HL-60 (cell line): ENCODE results near the gene ZNF555.

Experiments used
- POLR2AphosphoS5 ChIP-seq: IDR thresholded peaks from 2 replicates; pipeline ENCODE4 v1.6.1; 2012; ENCODE audit warnings: low read depth
- SPI1 ChIP-seq: IDR thresholded peaks from 2 replicates; pipeline ENCODE4 v1.6.1; 2012; ENCODE audit warnings: low read depth, mild to moderate bottlenecking, borderline replicate concordance
- TF ChIP-seq, protein P1 (sequence below): IDR thresholded peaks from one replicate; pipeline ENCODE4 v1.5.1; 2011; ENCODE audit warnings: low read length, control low read depth, inconsistent platforms; ENCODE audit not compliant: insufficient read depth
- TF ChIP-seq, protein P2 (sequence below): IDR thresholded peaks from 2 replicates; pipeline ENCODE4 v1.6.1; 2012; ENCODE audit warnings: low read depth; ENCODE audit not compliant: insufficient replicate concordance

DNA sequence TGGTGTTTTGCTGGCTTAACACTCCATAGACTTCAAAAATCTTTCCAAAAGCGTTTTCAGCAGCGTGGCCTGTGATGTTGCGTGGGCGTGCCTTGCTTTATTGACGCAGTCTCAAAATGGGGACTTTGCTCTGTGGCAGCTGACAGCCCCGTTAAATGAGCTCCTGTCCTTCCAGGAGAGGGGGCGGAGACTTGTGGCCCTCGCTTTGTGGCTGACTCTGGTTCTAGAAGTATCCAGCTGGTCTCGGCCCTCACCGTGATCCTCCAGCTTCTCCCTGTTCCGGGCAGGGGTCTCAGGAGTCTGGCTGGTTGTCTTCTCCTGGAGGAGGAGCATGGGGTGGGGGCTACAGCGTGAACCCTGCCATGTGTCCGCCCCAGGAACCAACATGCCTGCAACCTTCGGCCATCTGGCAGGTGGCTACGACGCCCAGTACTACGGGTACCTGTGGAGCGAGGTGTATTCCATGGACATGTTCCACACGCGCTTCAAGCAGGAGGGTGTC is 30.0 kb upstream of the ZNF555 start:
- TF ChIP-seq, protein P1, sequence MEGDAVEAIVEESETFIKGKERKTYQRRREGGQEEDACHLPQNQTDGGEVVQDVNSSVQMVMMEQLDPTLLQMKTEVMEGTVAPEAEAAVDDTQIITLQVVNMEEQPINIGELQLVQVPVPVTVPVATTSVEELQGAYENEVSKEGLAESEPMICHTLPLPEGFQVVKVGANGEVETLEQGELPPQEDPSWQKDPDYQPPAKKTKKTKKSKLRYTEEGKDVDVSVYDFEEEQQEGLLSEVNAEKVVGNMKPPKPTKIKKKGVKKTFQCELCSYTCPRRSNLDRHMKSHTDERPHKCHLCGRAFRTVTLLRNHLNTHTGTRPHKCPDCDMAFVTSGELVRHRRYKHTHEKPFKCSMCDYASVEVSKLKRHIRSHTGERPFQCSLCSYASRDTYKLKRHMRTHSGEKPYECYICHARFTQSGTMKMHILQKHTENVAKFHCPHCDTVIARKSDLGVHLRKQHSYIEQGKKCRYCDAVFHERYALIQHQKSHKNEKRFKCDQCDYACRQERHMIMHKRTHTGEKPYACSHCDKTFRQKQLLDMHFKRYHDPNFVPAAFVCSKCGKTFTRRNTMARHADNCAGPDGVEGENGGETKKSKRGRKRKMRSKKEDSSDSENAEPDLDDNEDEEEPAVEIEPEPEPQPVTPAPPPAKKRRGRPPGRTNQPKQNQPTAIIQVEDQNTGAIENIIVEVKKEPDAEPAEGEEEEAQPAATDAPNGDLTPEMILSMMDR, result no peak
- TF ChIP-seq, protein P2, sequence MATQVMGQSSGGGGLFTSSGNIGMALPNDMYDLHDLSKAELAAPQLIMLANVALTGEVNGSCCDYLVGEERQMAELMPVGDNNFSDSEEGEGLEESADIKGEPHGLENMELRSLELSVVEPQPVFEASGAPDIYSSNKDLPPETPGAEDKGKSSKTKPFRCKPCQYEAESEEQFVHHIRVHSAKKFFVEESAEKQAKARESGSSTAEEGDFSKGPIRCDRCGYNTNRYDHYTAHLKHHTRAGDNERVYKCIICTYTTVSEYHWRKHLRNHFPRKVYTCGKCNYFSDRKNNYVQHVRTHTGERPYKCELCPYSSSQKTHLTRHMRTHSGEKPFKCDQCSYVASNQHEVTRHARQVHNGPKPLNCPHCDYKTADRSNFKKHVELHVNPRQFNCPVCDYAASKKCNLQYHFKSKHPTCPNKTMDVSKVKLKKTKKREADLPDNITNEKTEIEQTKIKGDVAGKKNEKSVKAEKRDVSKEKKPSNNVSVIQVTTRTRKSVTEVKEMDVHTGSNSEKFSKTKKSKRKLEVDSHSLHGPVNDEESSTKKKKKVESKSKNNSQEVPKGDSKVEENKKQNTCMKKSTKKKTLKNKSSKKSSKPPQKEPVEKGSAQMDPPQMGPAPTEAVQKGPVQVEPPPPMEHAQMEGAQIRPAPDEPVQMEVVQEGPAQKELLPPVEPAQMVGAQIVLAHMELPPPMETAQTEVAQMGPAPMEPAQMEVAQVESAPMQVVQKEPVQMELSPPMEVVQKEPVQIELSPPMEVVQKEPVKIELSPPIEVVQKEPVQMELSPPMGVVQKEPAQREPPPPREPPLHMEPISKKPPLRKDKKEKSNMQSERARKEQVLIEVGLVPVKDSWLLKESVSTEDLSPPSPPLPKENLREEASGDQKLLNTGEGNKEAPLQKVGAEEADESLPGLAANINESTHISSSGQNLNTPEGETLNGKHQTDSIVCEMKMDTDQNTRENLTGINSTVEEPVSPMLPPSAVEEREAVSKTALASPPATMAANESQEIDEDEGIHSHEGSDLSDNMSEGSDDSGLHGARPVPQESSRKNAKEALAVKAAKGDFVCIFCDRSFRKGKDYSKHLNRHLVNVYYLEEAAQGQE, result no peak
- TF ChIP-seq POLR2AphosphoS5 (no peak), SPI1 (no peak)
